IPS-NIHi11 (cell line): ENCODE results near the gene SPX.

Experiments used
- DNase-seq: peaks from one replicate; pipeline ENCODE4 v3.0.0; 2012; ENCODE audit warnings: mixed read lengths, low spot score

SPX gene, protein sequence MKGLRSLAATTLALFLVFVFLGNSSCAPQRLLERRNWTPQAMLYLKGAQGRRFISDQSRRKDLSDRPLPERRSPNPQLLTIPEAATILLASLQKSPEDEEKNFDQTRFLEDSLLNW

DNA sequence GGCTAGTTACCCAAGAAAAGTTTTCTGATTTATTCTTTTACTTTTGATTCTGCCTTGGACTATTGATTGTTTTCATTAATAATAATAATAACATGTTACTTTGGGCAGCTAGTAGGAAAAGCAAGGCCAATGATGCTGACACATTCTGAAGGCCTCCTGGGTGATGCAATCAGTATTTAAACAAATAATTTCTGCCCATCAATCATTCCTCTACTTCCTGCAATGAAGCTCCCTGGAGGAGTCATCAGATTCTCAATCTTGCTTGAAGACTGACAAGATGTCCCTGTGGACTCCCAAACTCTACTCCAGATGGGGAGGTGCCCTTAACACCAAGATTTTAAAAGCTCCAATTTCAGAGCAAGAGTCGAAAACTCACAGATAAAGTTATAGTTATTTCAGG, at the start of gene SPX:
Gene SPX (plus strand): TSS at position 244 of the 400 bp plus-strand sequence. CDS start 177 bp downstream, outside the sequence.
- DNase-seq, result no peak

DNA sequence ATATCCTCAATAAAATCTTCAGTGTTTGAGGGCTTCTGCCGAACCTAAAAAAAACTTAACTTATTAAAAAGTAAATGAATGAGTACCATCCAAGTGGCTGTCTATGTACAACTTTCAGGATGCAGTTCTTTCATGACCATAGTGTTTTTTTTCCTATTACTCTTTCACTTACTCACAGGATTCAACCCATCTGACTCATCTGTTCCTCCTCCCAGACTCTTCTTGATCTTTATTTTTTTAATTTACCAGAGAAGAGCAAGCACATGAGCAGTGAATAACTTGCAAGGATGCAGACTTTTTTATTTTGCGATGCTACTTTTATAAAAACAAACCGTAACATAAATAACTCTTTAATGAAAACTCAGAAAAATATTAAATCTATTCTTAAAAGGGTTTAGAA, 49.1 kb upstream of the SPX start:
- no peak for DNase-seq

DNA sequence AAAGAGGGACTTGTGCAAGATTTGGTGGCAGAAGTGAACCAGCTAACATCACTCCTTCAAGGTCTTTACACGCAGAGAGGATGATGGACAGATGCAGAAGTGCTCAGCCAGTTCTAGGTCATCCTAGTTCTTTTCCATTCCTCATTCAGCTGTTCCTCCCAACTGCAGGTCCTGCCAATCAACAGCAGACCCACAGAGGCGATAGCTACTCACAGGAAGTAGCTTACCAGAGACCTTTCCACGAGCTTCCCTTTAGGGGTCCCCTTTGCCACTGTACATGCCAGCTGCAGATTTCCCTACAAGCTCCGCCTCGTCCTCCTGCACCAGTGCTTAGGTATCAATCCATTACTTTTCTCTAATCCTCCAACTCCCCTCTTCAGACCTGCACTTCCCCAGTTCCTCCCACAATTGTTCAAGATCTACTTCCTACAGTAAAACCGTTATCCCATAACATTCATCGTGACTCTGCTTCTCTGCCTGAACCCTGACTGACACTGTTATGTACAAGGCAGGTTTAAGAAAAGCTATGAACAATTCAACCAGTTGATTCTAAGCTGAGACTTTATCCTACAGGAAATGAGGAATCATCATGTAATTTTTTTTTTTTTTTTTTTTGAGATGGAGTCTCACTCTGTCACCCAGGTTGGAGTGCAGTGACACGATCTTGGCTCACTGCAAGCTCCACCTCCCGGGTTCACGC, 47.2 kb upstream of the SPX start:
- no peak for DNase-seq

DNA sequence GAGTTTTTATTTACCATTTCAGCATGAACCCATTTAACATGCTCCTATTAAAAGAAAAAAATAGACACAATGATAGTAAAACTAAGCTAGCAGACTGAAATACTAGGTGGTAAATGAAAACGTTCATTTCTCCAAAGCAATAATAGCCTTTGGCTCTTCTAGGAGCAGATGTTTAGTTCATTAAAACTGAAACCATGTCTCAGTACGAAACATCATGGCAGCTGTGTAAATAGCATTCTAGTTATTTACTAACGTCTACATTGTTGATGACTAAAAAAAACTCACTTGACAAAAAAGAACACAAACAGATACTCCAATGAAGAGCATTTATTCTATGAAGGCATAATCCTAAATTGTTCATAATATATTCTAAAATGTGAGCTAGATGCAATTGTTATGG, 42.6 kb upstream of the SPX start:
- DNase-seq, result no peak

DNA sequence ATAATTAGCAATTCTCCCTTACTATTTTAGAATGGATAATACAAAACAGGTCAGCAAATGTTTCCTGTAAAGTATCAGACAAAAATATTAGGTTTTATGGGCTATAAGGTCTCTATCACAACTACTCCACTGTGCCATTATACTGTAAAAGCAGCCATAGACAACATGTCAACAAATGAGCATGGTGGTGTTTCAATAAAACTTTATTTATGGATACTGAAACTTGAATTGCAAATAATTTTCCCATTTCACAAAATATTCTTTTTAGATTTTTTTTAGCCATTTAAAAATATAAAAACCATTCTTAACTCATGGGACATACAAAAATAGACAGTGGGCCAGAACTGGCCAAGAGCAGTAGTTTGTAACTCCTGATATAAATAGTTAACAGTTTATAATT, 40.1 kb upstream of the SPX start:
- no peak for DNase-seq

DNA sequence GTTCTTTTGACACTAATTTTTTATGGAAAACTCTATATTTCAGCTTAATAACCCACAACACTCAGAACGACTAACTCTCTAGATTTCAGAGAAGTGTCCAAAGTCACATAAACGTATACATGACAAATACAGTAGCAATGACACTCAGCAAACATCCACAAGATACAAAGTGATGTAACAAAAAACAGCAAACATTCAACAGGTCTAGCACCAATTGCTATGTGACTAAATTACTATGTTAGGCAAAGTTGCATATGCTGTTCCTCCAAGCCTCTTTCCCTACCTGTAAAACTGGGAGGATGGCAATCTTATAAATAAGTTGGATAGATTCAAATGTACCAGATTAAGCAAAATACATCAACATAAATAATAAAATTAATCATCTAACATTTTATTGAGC, 26.3 kb upstream of the SPX start:
- DNase-seq, result no peak

DNA sequence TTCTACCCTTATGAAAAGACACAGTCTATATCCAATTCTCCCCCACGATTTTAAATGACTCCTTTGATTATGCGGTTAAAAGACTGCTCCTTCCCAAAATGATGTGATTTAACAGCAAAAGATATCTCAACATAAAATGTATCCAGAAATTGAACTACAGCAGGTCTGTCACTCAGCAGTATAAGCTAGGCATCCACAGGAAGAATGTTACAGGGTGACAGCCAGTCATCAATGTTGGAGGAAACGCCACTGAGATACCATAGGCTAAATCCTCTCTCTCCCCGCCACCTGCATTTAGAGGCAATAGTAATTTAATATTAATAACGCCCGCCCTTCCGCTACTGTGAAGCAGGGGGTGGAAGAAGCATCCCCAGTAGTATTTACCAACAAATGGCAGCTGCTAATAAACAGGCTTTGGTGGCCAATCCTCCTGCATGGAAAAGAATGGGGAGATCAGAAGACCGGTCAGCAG, 25.3 kb upstream of the SPX start:
- DNase-seq, result no peak

DNA sequence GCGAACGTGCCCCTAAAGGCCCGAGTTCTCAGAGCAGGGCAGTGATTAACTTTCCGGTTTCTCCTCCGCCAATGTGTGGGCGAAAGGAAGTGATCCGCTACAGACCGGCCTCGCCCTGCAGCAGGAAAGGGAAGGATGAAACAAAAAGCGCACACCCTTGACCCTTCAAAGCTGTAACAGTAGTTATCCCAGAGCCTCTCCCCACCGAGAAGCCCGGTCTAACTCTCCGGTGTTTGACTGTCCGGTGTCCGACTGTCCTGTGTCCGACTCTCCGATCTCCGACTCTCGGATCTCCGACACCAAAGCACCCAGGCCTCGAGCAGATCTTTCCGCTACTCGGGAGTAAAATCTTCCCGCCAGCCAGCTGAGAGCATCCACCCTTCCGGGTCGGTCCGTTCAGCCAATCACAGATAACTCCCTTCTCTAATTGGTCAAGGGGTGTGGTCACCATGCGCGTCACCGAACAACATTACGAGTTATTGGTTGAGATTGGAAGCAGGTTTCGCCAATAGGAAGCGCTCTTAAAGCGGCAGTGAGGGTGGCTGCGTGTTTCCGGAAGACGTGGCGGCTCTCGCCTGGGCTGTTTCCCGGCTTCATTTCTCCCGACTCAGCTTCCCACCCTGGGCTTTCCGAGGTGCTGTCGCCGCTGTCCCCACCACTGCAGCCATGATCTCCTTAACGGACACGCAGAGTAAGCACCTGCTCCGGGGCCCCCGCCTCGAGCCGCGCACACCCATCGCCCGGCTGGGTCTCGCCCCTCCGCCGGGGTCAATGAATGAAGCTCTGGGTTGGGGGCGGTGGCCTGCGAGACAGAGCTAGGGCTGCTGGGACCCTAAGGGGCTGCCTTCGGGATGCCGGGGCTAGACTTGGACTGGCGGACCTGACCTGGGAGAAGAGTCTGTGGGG, 24.6 kb upstream of the SPX start, which contains the start of the genes GOLT1B and RECQL:
Gene GOLT1B (plus strand): TSS at position 532 of the 906 bp plus-strand sequence. CDS start 135 bp downstream, at position 667.
Gene RECQL (minus strand): TSS at position 378 of the 906 bp plus-strand sequence. CDS start 2,065 bp downstream, outside the sequence.
- DNase-seq, result peak; percentile 99

DNA sequence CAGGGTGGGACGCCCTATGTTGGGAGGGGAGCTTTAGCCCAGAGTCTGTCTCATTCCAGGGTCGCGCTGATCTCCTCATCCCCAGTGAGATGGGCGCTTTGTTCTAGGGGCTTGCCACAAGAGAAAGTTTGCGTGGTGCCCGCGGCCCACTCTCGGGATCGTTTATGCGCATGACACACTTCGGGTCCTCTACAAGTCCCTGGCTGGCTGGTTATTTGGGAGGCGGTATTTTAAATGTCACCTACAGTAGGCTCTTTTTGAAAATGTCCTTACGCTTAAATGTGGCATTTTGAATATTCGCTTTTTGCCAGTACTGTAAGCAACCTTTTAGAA, 24.0 kb upstream of the SPX start:
- DNase-seq, result no peak

DNA sequence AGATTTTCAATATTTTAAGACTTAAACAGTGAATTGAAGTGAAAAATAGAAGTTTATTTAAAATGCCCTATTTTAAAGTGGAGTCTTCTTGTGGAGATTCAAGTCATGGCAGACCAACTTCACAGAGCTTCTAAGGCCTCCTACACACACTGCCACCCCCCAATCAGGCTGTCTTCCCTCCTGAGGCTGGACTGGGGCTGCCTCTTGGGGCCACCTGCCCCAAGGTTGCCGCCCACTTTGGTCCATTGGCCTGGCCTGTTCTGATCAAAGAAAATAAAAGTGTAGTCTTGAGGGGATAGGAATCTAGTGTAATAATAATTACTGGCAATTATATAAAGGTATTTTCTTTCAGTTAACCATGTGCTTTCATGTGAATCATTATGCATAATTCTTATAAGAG, 23.2 kb upstream of the SPX start:
- no peak for DNase-seq

DNA sequence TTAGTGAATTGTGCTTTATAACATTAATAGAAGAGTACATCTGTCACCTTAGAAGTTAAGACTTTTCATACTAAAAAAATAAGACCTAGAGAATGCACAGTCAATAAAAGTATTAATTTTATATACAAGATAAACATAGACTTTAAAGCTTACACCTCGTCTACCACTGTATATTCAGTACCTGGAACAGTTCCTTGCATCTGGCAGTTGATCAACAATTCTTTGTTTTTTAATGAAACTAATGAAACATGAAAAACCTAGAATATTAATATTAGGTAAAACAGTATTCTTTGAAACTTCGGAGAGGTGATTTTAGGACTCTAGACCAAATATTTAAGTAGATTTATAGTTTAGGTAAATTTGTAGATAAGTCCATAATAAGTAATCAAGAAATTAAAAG, 20.2 kb upstream of the SPX start:
- no peak for DNase-seq

DNA sequence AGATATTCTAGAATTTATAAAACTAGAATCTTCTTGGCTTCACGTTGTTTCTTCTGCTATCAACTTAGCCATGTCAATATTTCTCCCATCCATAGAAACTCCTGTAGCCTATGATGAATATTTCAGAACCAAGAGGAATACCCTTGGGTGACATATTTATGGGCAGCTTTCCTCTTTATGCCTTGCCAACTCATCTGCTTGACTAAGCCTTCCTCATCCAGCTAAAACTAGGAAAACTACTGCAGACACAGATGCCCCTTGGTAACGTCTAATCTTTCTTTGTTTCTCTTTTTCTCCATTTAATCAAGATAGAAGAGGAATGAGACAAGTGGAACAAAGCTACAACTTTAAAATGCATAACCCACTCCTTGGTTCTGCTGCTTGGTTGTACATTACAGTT, 18.2 kb upstream of the SPX start:
- DNase-seq, result no peak

DNA sequence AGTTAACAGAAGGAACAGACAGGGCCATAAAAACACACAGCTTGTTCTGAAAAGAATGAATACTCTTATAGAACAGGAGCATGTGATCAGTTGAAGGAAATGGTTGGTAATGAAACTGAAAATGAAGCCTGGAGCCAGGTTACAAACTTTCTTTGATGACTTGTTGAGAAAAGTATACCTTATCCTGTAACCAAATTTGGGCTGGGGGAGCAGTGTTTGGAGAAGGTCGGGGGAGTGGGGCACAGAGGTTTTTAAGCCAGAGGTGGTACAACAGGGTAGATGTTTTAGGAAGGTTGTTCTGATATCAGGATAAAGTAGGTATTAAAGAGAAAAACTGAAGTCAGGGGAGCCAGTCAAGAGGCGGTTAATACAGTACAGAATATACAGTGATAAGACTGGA, 16.3 kb upstream of the SPX start:
- no peak for DNase-seq

DNA sequence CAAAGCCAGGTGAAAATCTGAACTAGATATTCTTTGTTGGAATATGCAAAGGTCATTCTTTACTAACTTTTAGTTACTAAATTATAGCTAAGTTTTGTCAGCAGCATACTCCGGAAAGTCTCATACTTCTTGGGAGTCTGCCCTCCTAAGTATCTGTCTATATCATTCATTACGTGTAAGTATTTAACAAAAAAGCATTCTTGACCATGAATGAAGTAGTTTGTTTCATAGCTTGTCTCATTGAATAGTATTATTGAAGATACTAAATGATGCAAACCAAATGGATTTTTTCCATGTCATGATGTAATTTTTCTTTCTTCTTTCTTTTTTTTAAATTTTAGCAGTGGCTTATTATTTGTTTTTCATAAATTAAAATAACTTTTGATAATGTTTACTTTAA, 9.8 kb upstream of the SPX start:
- DNase-seq, result no peak

DNA sequence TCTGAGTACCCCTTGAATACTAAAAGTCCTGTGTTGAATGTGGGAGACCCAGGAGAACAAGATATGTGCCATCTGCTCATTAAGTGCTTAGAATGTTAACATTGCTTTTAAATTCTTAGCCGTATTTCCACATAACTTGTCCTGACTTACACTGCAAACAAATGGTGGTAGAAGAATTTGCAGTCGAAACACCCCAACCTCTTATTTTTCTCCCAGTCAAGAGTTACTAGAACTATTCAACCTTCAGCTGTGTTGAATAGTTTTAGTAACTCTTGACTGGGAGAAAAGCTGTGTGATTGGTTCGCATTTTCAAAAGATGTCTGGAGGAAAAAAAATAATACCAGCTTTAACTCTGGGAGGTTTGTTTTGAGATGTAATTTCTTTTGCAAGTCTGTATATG, 7.6 kb upstream of the SPX start:
- no peak for DNase-seq

DNA sequence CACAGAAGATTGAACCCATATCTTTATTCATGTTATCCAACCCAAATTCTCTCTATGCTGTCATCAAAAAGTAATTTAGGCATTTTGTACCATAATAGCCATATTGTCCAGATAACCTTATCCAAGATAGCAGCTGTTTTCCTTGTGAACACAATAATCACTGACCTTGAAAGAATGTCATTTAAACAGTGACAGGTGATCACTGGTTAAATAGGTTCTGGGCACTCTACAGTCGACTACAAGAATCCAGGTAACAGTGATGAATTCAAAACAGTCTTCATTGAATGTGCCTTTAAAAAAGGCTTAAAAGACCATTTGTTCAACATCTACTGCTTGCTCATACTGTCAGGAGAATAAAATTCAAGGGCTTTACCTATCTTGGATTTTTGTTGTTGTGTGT, 4.6 kb upstream of the SPX start:
- no peak for DNase-seq

DNA sequence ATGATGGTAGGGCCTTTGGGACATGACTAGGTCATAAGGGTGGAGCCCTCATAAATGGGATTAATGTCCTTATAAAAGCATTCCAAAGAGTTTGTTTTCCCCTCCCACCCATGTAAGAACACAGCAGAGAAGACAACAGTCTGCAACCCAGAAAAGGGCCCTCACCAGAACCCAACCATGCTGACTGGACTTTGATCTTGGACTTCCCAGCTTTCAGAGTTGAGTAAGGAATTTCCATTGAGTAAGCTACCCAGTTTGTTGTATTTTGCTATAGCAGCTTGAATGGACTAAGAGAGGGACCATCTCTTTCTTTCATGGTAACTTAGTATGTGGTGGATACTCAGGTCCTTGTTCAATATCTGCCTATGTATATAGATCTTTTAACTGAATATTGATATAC, 2.9 kb upstream of the SPX start:
- DNase-seq, result no peak

DNA sequence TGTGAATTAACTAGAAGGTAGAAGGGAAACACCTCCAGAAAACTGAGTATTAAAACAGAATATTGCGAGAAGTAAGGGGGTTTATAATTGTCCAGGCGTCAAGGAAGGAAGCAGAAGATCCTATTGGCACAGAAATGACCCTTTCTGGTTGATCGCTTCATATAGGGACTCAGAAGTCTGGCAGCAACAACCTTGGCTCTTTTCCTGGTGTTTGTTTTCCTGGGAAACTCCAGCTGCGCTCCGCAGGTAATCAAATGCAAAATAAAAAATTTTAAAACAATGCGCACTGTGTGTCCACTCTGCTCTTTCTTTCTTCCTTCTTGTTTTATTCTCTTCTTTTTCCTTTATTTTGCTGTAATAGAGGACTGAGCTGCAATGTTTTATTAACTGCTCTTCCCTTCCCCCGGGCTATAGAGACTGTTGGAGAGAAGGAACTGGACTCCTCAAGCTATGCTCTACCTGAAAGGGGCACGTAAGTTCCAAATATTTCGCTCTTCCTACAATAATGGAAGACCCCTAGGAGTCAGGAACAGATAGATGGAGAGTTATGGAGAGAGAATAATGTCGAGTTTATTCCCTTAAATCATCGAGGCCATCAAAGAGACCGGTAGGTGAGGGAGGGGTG, 737 bp downstream of the SPX start:
- peak; percentile 10 for DNase-seq

DNA sequence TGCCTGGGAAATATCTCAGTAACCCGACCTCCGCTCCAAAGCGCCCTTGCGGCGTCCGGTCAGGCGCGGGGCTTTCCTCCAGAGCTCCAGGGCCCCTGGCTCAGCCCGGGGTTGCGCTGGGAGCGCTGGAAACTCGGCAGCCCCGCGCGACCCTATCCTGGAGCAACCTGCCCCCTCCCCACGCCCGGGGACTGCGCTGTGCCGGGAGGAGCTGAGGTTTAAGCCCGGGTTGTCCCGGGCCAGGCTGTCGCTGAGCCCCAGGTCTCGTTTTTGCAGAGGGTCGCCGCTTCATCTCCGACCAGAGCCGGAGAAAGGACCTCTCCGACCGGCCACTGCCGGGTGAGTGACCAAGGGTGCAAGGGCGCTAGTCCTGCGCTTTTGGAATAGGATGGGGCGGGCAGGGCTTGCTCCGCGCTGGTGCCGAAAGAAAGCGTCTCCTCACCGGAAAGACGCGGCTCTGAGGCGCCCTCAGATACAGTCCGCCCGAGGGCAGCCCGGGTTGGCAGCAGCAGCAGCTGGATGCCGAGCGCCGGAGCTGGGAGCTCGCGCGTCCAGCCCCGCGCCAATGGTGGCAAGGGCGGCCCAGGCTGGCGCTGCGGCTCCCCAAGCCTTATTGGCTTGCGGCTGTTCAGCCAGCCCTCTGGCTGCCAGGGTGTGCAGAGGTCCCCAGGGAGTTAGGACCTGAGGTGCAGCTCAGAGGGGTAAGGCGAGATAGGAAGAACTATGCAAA, 1.5 kb downstream of the SPX start:
- peak; percentile 78 for DNase-seq

DNA sequence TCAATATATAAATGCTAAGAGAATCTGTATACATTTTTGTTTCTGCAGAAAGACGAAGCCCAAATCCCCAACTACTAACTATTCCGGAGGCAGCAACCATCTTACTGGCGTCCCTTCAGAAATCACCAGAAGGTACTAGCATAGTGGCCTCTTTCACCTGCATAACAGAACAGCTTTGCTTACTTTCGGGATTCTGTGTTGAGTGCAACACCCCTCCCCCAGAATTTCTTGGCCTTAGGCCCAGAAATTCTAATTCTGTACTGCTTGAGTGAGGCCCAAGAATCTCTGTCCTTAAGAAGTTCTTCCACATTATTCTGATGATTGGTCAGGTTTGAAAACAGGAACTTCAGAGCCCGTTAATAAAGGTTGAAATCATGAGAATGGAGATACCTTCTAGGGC, 2.9 kb downstream of the SPX start:
- DNase-seq, result peak; percentile 12

DNA sequence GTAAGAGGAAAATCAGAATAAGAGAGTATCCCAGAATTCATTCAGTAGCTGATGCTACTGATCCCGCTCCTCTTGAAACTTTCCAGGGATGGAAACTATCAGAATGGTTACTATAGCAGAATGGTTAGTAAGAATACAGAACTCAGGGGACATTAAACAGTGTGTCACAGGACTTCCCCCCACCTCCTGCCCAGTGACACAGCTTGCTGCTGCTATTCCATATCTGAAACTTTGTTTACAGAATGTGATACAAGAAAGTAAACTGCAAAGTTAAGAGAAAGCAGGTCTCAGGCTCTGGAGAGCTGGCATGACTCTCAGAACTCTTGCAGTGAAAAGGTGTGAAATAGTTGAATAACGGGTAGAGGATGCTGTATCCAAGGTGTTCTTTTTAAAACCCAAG, 3.4 kb downstream of the SPX start:
- no peak for DNase-seq
